H1 (cell line): ENCODE measurements around the gene APEH. TPM values are rescaled to one million over a fixed set of nuclear protein-coding genes. Genes with fewer than 3 reads are reported as not detected.

ENCODE experiments used
- CHD7 ChIP-seq: fragments of 300-600 bp; sonication (generic); IDR thresholded peaks from 2 replicates; pipeline ENCODE4 v1.7.1; 2012; ENCODE audit warnings: low read length, moderate library complexity, mild to moderate bottlenecking, inconsistent platforms; ENCODE audit not compliant: insufficient replicate concordance
- CTBP2 ChIP-seq: IDR thresholded peaks from 2 replicates; pipeline ENCODE4 v1.7.0; 2011; ENCODE audit warnings: borderline replicate concordance, mild to moderate bottlenecking, moderate library complexity, mixed read lengths, low read length; ENCODE audit not compliant: insufficient read depth, insufficient read length
- GTF2F1 ChIP-seq: IDR thresholded peaks from 2 replicates; pipeline ENCODE4 v1.6.1; 2012; ENCODE audit warnings: low read depth, low read length, improper control_type of control experiment, borderline replicate concordance
- JUND ChIP-seq: IDR thresholded peaks from 2 replicates; pipeline ENCODE4 v1.6.1; 2011; ENCODE audit warnings: mild to moderate bottlenecking, improper control_type of control experiment, low read length
- KDM1A ChIP-seq: fragments of 200-600, 300-600 bp; sonication (generic); IDR thresholded peaks from 2 replicates; pipeline ENCODE4 v1.7.1; 2016; ENCODE audit warnings: mild to moderate bottlenecking, low read length, borderline replicate concordance
- RNF2 ChIP-seq: fragments of 200-900, 300-1000 bp; sonication (generic); IDR thresholded peaks from 2 replicates; pipeline ENCODE4 v1.7.1; 2016; ENCODE audit warnings: borderline replicate concordance, low read depth, mild to moderate bottlenecking, antibody characterized with exemption, low read length; ENCODE audit not compliant: poor library complexity, severe bottlenecking; ENCODE audit errors: missing control alignments
- SP2 ChIP-seq: IDR thresholded peaks from 2 replicates; pipeline ENCODE4 v1.6.1; 2012; ENCODE audit warnings: mild to moderate bottlenecking, low read length, inconsistent platforms
- TEAD4 ChIP-seq: IDR thresholded peaks from 2 replicates; pipeline ENCODE4 v1.6.1; 2012; ENCODE audit warnings: low read depth, low read length, inconsistent platforms, mixed read lengths
- USF2 ChIP-seq: IDR thresholded peaks from 2 replicates; pipeline ENCODE4 v1.6.1; 2011; ENCODE audit warnings: low read length, improper control_type of control experiment
- polyA plus RNA-seq, 7 experiments: library from polyadenylated mRNA; depleted of rRNA in 3 of 7; stranded (reverse) in 5 of 7; unstranded in 2 of 7; fragments of >200 nt in 5 of 7; fragments of 200-250 nt in 2 of 7; gene quantifications; 1 replicate in 5 of 7; 2 replicates in 1 of 7; 4 replicates in 1 of 7; pipeline versions ENCODE4 v1.2.1 to v1.2.3, GENCODE V29; 2011 to 2013; ENCODE audit warnings: missing spikeins in 2 of 7, mixed read lengths in 2 of 7
- total RNA-seq: library from RNA; stranded (reverse); fragmentation: NEBNext Ultra II Directional; extraction: Animal tissue kit (Norgen Biotek cat#: 25700); gene quantifications from 2 replicates; pipeline ENCODE4 v1.2.1, GENCODE V29; 2021

Gene APEH
- total and polyA plus RNA-seq, 2 of the 8 experiments (the other 6 are each of a cell fraction or from before 2014, with no cell fraction given), result 222 to 260 TPM

GRCh38 chr3:49709852-49710251 lies 35.7 kb downstream of the APEH start (continued):
- TF ChIP-seq CHD7 (no peak), GTF2F1 (no peak), JUND (no peak), SP2 (no peak), USF2 (no peak), CTBP2 (no peak), TEAD4 (no peak), RNF2 (no peak), KDM1A (no peak)
- TF ChIP-seq, all 59 proteins: peak for 0
